SK-N-SH (cell line): ENCODE data around the gene SSTR3. TPM values are rescaled to one million over a fixed set of nuclear protein-coding genes. Genes with fewer than 3 reads are reported as not detected.

Experiments used
- CTCF ChIA-PET: fragments of 300-600, 350-600 bp; formaldehyde crosslinking; extraction: SDS; loops from one replicate; lab custom pipeline; 2021; lab: Yijun Ruan, JAX
- POLR2A ChIA-PET: fragments of 350-600 bp; sonication (Branson Sonifier 250); formaldehyde crosslinking; extraction: SDS; loops from one replicate; lab custom pipeline; 2020; ENCODE audit warnings: antibody characterized with exemption, inconsistent platforms; lab: Yijun Ruan, JAX
- DNase-seq: peaks from one replicate; pipeline ENCODE4 v3.0.0; 2012
- H2AFZ ChIP-seq: fragments of 200-600 bp; sonication (generic); 2 replicates; pipeline ENCODE4 v1.8.1; 2016; ENCODE audit warnings: antibody characterized with exemption, mild to moderate bottlenecking, low read depth
- H3F3A ChIP-seq: fragments of 200-600 bp; sonication (generic); replicated peaks from 2 replicates; pipeline ENCODE3; 2016; ENCODE audit warnings: antibody characterized with exemption, mild to moderate bottlenecking; ENCODE audit not compliant: insufficient read depth
- H3K27ac ChIP-seq, 2 experiments: fragments of 200-500 bp in 1 of 2; fragments of 200-600 bp in 1 of 2; sonication (Bioruptor generic) in 1 of 2; sonication (generic), shearing (Covaris generic) in 1 of 2; 2 replicates each; pipeline versions ENCODE4 v1.5.1 to v1.6.1; 2014 to 2016; ENCODE audit warnings: low read depth in 2 of 2, inconsistent platforms in 1 of 2, low read length in 1 of 2, mild to moderate bottlenecking in 1 of 2, mixed read lengths in 1 of 2
- H3K27me3 ChIP-seq: fragments of 200-600 bp; sonication (generic), shearing (Covaris generic); 2 replicates; pipeline ENCODE4 v1.6.1; 2016; ENCODE audit warnings: mixed run types; ENCODE audit not compliant: insufficient read depth
- H3K36me3 ChIP-seq, 2 experiments: fragments of 200-500 bp in 1 of 2; fragments of 200-600 bp in 1 of 2; sonication (Bioruptor generic) in 1 of 2; sonication (generic) in 1 of 2; replicated peaks in 1 of 2; 2 replicates each; pipeline versions ENCODE3 to v1.5.1; 2014 to 2016; ENCODE audit warnings: low read length in 1 of 2, mild to moderate bottlenecking in 1 of 2; ENCODE audit not compliant: insufficient read depth in 2 of 2, control insufficient read depth in 1 of 2
- H3K4me1 ChIP-seq, 2 experiments: fragments of 200-500 bp in 1 of 2; fragments of 200-600 bp in 1 of 2; sonication (Bioruptor generic) in 1 of 2; sonication (generic), shearing (Covaris generic) in 1 of 2; 2 replicates each; pipeline versions ENCODE4 v1.5.1 to v1.6.1; 2014 to 2016; ENCODE audit warnings: low read depth in 1 of 2, low read length in 1 of 2, mixed run types in 1 of 2; ENCODE audit not compliant: insufficient read depth in 2 of 2, control insufficient read depth in 1 of 2
- H3K4me2 ChIP-seq: fragments of 200-600 bp; sonication (generic), shearing (Covaris generic); 2 replicates; pipeline ENCODE4 v1.6.1; 2017; ENCODE audit warnings: mixed run types
- H3K4me3 ChIP-seq, 2 experiments: fragments of 200-500 bp in 1 of 2; fragments of 200-600 bp in 1 of 2; sonication (Bioruptor generic) in 1 of 2; sonication (generic), shearing (Covaris generic) in 1 of 2; 2 replicates each; pipeline versions ENCODE4 v1.5.1 to v1.8.1; 2014 to 2016; ENCODE audit warnings: low read depth in 2 of 2, inconsistent platforms in 1 of 2, low read length in 1 of 2, mild to moderate bottlenecking in 1 of 2, mixed read lengths in 1 of 2, moderate library complexity in 1 of 2
- H3K79me2 ChIP-seq: fragments of 200-600 bp; sonication (generic); 2 replicates; pipeline ENCODE4 v1.8.1; 2017; ENCODE audit warnings: mild to moderate bottlenecking; ENCODE audit not compliant: insufficient read depth
- H3K9ac ChIP-seq: fragments of 200-600 bp; sonication (generic); 2 replicates; pipeline ENCODE4 v1.6.1; 2017; ENCODE audit warnings: mixed run types
- H3K9me2 ChIP-seq: fragments of 200-600 bp; sonication (generic); 2 replicates; pipeline ENCODE4 v1.6.1; 2017; ENCODE audit warnings: mixed run types
- H3K9me3 ChIP-seq: fragments of 200-600 bp; sonication (generic); 2 replicates; pipeline ENCODE4 v1.6.1; 2017; ENCODE audit warnings: mixed run types, mild to moderate bottlenecking, moderate library complexity
- H4K20me1 ChIP-seq: fragments of 200-600 bp; sonication (generic); 2 replicates; pipeline ENCODE4 v1.6.1; 2017; ENCODE audit warnings: mild to moderate bottlenecking, mixed run types; ENCODE audit not compliant: insufficient read depth
- CHD2 ChIP-seq: fragments of 150-350 bp; IDR thresholded peaks from 2 replicates; pipeline ENCODE4 v1.6.1; 2018; ENCODE audit warnings: low read length; ENCODE audit not compliant: partially characterized antibody
- ELF1 ChIP-seq: IDR thresholded peaks from 2 replicates; pipeline ENCODE4 v1.4.0; 2012
- EP300 ChIP-seq, 2 experiments: IDR thresholded peaks; 2 replicates each; pipeline versions ENCODE4 v1.4.0 to v1.6.1; 2012; ENCODE audit warnings: borderline replicate concordance in 1 of 2, low read depth in 1 of 2, low read length in 1 of 2
- FOXJ3 ChIP-seq: sonication (generic); formaldehyde crosslinking; IDR thresholded peaks from 2 replicates; pipeline ENCODE4 v1.5.1; 2020; ENCODE audit warnings: mild to moderate bottlenecking, missing genetic modification reagents
- IRF3 ChIP-seq: fragments of 150-350 bp; IDR thresholded peaks from 2 replicates; pipeline ENCODE4 v1.6.1; 2016; ENCODE audit warnings: mild to moderate bottlenecking, low read depth, low read length
- MAX ChIP-seq: IDR thresholded peaks from 2 replicates; pipeline ENCODE4 v1.4.0; 2012; ENCODE audit warnings: low read depth
- NFIC ChIP-seq: IDR thresholded peaks from 2 replicates; pipeline ENCODE4 v1.4.0; 2012; ENCODE audit warnings: borderline replicate concordance
- PBX3 ChIP-seq: IDR thresholded peaks from 2 replicates; pipeline ENCODE4; 2012
- RAD21 ChIP-seq: IDR thresholded peaks from 2 replicates; pipeline ENCODE4 v1.6.1; 2012; ENCODE audit warnings: mild to moderate bottlenecking, low read length
- RCOR1 ChIP-seq: fragments of 150-350 bp; IDR thresholded peaks from 2 replicates; pipeline ENCODE4 v1.6.1; 2017; ENCODE audit warnings: antibody characterized with exemption, low read length
- REST ChIP-seq: IDR thresholded peaks from 2 replicates; pipeline ENCODE4 v1.6.1; 2012; ENCODE audit warnings: mild to moderate bottlenecking, low read depth, low read length, moderate library complexity
- RFX5 ChIP-seq: IDR thresholded peaks from 2 replicates; pipeline ENCODE4 v1.6.1; 2012; ENCODE audit warnings: mild to moderate bottlenecking, improper control_type of control experiment, low read length
- SIN3A ChIP-seq: IDR thresholded peaks from 2 replicates; pipeline ENCODE4 v1.6.1; 2012; ENCODE audit warnings: low read depth, mild to moderate bottlenecking, low read length, moderate library complexity, borderline replicate concordance
- TAF1 ChIP-seq: IDR thresholded peaks from 2 replicates; pipeline ENCODE4 v1.6.1; 2012; ENCODE audit warnings: low read depth, mild to moderate bottlenecking, low read length, moderate library complexity, borderline replicate concordance
- TCF12 ChIP-seq: IDR thresholded peaks from 2 replicates; pipeline ENCODE4 v1.4.0; 2012
- TEAD4 ChIP-seq: IDR thresholded peaks from 2 replicates; pipeline ENCODE4 v1.4.0; 2012; ENCODE audit warnings: mild to moderate bottlenecking, borderline replicate concordance; ENCODE audit not compliant: insufficient read depth
- USF2 ChIP-seq: fragments of 150-350 bp; IDR thresholded peaks from 2 replicates; pipeline ENCODE4 v1.6.1; 2017; ENCODE audit warnings: antibody characterized with exemption, low read length, low read depth, borderline replicate concordance
- YY1 ChIP-seq: IDR thresholded peaks from 2 replicates; pipeline ENCODE4 v1.4.0; 2012; ENCODE audit warnings: low read depth, mild to moderate bottlenecking
- WGBS: methylation state at CpG from one replicate; pipeline ENCODE4 v1.1.6; 2017; ENCODE audit warnings: low lambda C conversion rate; 5-methylcytosine and 5-hydroxymethylcytosine counted together
- polyA plus RNA-seq, 3 experiments: library from polyadenylated mRNA; depleted of rRNA; stranded (reverse); fragments of >200 nt; gene quantifications; 2 replicates each; pipeline ENCODE4 v1.2.3, GENCODE V29; 2012

Gene SSTR3
- polyA plus RNA-seq, 1 of the 3 experiments (the other 2 are of a cell fraction): not detected

GRCh38 chr22:37177755-37178154 is 34.5 kb downstream of the SSTR3 start:
- POLR2A ChIA-PET: interaction anchor here (0.6 to 0.9 kb wide), 2 partner anchors 20 to 34 kb away, joined by 3 read pairs; no protein-coding TSS in a partner anchor
- no peak for DNase-seq
- Histone ChIP-seq H3K36me3 (peaks cover 0 to 13% of the 10 kb centered on the region in 2 experiments), H3K27ac (peak overlapping the region in 1 of 2 experiments; percentile 31; a peak in 1 of 4 replicates), H3K27me3 (no peaks in the 10 kb centered on the region), H3K79me2 (no peaks in the 10 kb centered on the region), H3K9ac (no peak overlapping the region), H3K9me2 (no peaks in the 10 kb centered on the region)
- 93% methylated on average over 3 of the region's 3 CpGs for WGBS
- TF ChIP-seq EP300 (IDR thresholded peaks at IDR 0.05; ENCODE audit: borderline replicate concordance in 1 of 2, low read depth in 1 of 2, low read length in 1 of 2): no peak
- no peak for TF ChIP-seq SIN3A
- TF ChIP-seq MAX: no peak
- TF ChIP-seq RFX5: no peak
- no peak for TF ChIP-seq NFIC
- no peak for TF ChIP-seq FOXJ3 (CRISPR knock-in tag)
- TF ChIP-seq RAD21: no peak
- TF ChIP-seq TAF1: no peak
- no peak for TF ChIP-seq RCOR1
- no peak for TF ChIP-seq IRF3
- no peak for TF ChIP-seq CHD2
- TF ChIP-seq TEAD4: no peak
- TF ChIP-seq USF2: no peak
- no peak for TF ChIP-seq ELF1
- no peak for TF ChIP-seq YY1
- no peak for TF ChIP-seq REST
- TF ChIP-seq TCF12: no peak
- no peak for TF ChIP-seq PBX3
- TF ChIP-seq, all 33 proteins: peak for 0
- no peak overlapping the region for H2AFZ ChIP-seq
- no peaks in the 10 kb centered on the region for H3K9me3 ChIP-seq
- no peak overlapping the region for H3K4me3 ChIP-seq
- H3F3A ChIP-seq: no peaks in the 10 kb centered on the region
- no peaks in the 10 kb centered on the region for H4K20me1 ChIP-seq
- H3K4me1 ChIP-seq: peaks cover 0 to 41% of the 10 kb centered on the region in 2 experiments; a peak in 1 of 4 replicates
- H3K4me2 ChIP-seq: no peak overlapping the region
- CTCF ChIA-PET: interaction anchor here (1.1 to 19.4 kb wide), 6 partner anchors 9 to 415 kb away, joined by 3 to 190 read pairs (median 4); no protein-coding TSS in a partner anchor
